GM12878 (cell line): ENCODE measurements around the gene DNAJB2. TPM values are rescaled to one million over a fixed set of nuclear protein-coding genes. Genes with fewer than 3 reads are reported as not detected.

Source experiments
- ATAC-seq: fragments of 200-7000 bp; cut with Tn5 transposase; 3 replicates; pipeline ENCODE4 v1.9.1; 2020; ENCODE audit warnings: mild to moderate bottlenecking, moderate library complexity
- BruUV-seq: library from RNA; stranded (reverse); fragments of 400-500 nt; replicated peaks from 2 replicates; lab custom pipeline; 2021; lab: Mats Ljungman, UMichigan
- CTCF ChIA-PET: fragments of 300-600 bp; sonication (Branson Sonifier 250); formaldehyde crosslinking; extraction: SDS; loops from one replicate; lab custom pipeline; 2021; ENCODE audit warnings: inconsistent platforms; lab: Yijun Ruan, JAX
- POLR2A ChIA-PET: fragments of 350-600 bp; formaldehyde crosslinking; extraction: SDS; loops from one replicate; lab custom pipeline; 2021; ENCODE audit warnings: inconsistent platforms; lab: Charles Lee
- RAD21 ChIA-PET: fragments of 300-600 bp; sonication (Branson Sonifier 250); formaldehyde crosslinking; loops from one replicate; lab custom pipeline; 2023; ENCODE audit warnings: antibody characterized with exemption; ENCODE audit not compliant: unreplicated experiment; lab: Charles Lee
- SMC1A ChIA-PET: fragments of 300-600 bp; sonication (Branson Sonifier 250); formaldehyde crosslinking; loops from one replicate; lab custom pipeline; 2023; ENCODE audit not compliant: unreplicated experiment, uncharacterized antibody; lab: Charles Lee
- DNase-seq: peaks from one replicate; pipeline ENCODE4 v3.0.0-alpha.2; 2011; ENCODE audit warnings: low read depth, low spot score
- FAIRE-seq: peaks from 3 replicates; lab custom pipeline; 2011; peaks lifted over from hg19 to GRCh38; lab: Jason Lieb, UNC
- H2AFZ ChIP-seq: 2 replicates; pipeline ENCODE4 v1.6.0; 2011; ENCODE audit warnings: low read depth, low read length, control low read depth; ENCODE audit not compliant: control insufficient read depth
- H3K27ac ChIP-seq: 2 replicates; pipeline ENCODE4 v1.5.1; 2011; ENCODE audit warnings: control low read depth; ENCODE audit not compliant: control insufficient read depth, insufficient read depth
- H3K27me3 ChIP-seq, 2 experiments: replicated peaks in 1 of 2; 2 replicates each; pipeline versions ENCODE4 v1.6.0 to v1.6.1; 2011; ENCODE audit warnings: low read length in 1 of 2; ENCODE audit not compliant: control insufficient read depth in 2 of 2, insufficient read depth in 2 of 2
- H3K36me3 ChIP-seq, 2 experiments: 2 replicates each; pipeline ENCODE4 v1.5.1; 2011; ENCODE audit warnings: low read length in 1 of 2; ENCODE audit not compliant: control insufficient read depth in 2 of 2, insufficient read depth in 2 of 2
- H3K4me1 ChIP-seq: 2 replicates; pipeline ENCODE4 v1.6.1; 2011; ENCODE audit warnings: mild to moderate bottlenecking, low read length, moderate library complexity, mixed read lengths; ENCODE audit not compliant: control insufficient read depth, insufficient read depth
- H3K4me2 ChIP-seq: 2 replicates; pipeline ENCODE4 v1.6.0; 2011; ENCODE audit warnings: control low read depth; ENCODE audit not compliant: control insufficient read depth, insufficient read depth
- H3K4me3 ChIP-seq: fragments of 200-600 bp; sonication (generic); 2 replicates; pipeline ENCODE4 v1.5.1; 2016
- H3K79me2 ChIP-seq: 2 replicates; pipeline ENCODE4 v1.6.0; 2011; ENCODE audit warnings: low read length; ENCODE audit not compliant: control insufficient read depth, insufficient read depth
- H3K9ac ChIP-seq: 2 replicates; pipeline ENCODE4 v1.8.0; 2011; ENCODE audit warnings: low read length, control low read depth, mixed read lengths; ENCODE audit not compliant: control insufficient read depth, insufficient read depth
- H3K9me3 ChIP-seq: replicated peaks from 3 replicates; pipeline ENCODE4 v1.5.1; 2011; ENCODE audit warnings: mild to moderate bottlenecking, low read length; ENCODE audit not compliant: control insufficient read depth, insufficient read depth
- H4K20me1 ChIP-seq: 2 replicates; pipeline ENCODE4 v1.6.0; 2011; ENCODE audit not compliant: control insufficient read depth, insufficient read depth
- ATF2 ChIP-seq: IDR thresholded peaks from 2 replicates; pipeline ENCODE4 v1.6.1; 2012; ENCODE audit warnings: low read length, inconsistent platforms
- BRCA1 ChIP-seq: IDR thresholded peaks from 2 replicates; pipeline ENCODE4 v1.6.1; 2011; ENCODE audit warnings: low read depth, low read length, improper control_type of control experiment
- CREM ChIP-seq: IDR thresholded peaks from 2 replicates; pipeline ENCODE4 v1.6.1; 2014; ENCODE audit warnings: antibody characterized with exemption, low read depth
- HCFC1 ChIP-seq: fragments of 150-350 bp; IDR thresholded peaks from 2 replicates; pipeline ENCODE4 v1.6.1; 2014; ENCODE audit warnings: low read length
- IRF3 ChIP-seq: fragments of 450-650 bp; IDR thresholded peaks from 2 replicates; pipeline ENCODE4 v1.6.1; 2014; ENCODE audit warnings: mild to moderate bottlenecking
- KDM1A ChIP-seq: fragments of 200-600 bp; sonication (generic); IDR thresholded peaks from 2 replicates; pipeline ENCODE4 v1.6.1; 2016; ENCODE audit warnings: borderline replicate concordance
- NR2C2 ChIP-seq: IDR thresholded peaks from 2 replicates; pipeline ENCODE4 v1.6.1; 2011; ENCODE audit warnings: borderline replicate concordance, low read depth; ENCODE audit not compliant: control insufficient read depth, insufficient read length
- POLR2A ChIP-seq: IDR thresholded peaks from 2 replicates; pipeline ENCODE4 v1.6.1; 2011; ENCODE audit warnings: low read depth, mild to moderate bottlenecking, low read length
- TBL1XR1 ChIP-seq: IDR thresholded peaks from 2 replicates; pipeline ENCODE4 v1.6.1; 2012; ENCODE audit warnings: low read depth, low read length, improper control_type of control experiment
- ZNF207 ChIP-seq: fragments of 450-650 bp; IDR thresholded peaks from 2 replicates; pipeline ENCODE4 v1.6.1; 2014; ENCODE audit warnings: antibody characterized with exemption, mild to moderate bottlenecking, borderline replicate concordance
- WGBS: methylation state at CpG from one replicate; pipeline ENCODE4 v1.1.6; 2016; ENCODE audit warnings: low lambda C conversion rate; ENCODE audit not compliant: insufficient replicate concordance, insufficient coverage; ENCODE audit errors: missing lambda C conversion rate; 5-methylcytosine and 5-hydroxymethylcytosine counted together
- in situ Hi-C: fragments of 300-500 bp; cut with MboI; formaldehyde crosslinking; loops from 9 replicates; pipeline ENCODE4 v1.14.3; 2018; ENCODE audit warnings: mixed read lengths
- intact Hi-C: fragments of 100-400 bp; cut with micrococcal nuclease; formaldehyde crosslinking; loops from one replicate; pipeline ENCODE4 v1.14.2; 2022; ENCODE audit not compliant: unreplicated experiment
- polyA plus RNA-seq, 11 experiments: library from polyadenylated mRNA; depleted of rRNA in 4 of 11; unstranded in 6 of 11; stranded (reverse) in 5 of 11; fragments of >200 nt; fragmentation: Nextera tagmentation in 4 of 11; fragmentation: Illumina TruSeq in 1 of 11; extraction: Ambion mirVana in 4 of 11; extraction: Trizol in 1 of 11; gene quantifications; 1 replicate in 1 of 11; 2 replicates in 10 of 11; pipeline versions ENCODE4 v1.2.1 to v1.2.3, GENCODE V29; 2011 to 2016; ENCODE audit warnings: inconsistent platforms in 2 of 11, missing spikeins in 2 of 11, low read depth in 1 of 11
- total RNA-seq, 4 experiments: library from RNA; depleted of rRNA in 3 of 4; stranded (reverse); fragments of >200 nt in 3 of 4; fragmentation: Illumina TruSeq in 1 of 4; extraction: Trizol in 1 of 4; gene quantifications; 2 replicates each; pipeline versions ENCODE4 v1.2.1 to v1.2.3, GENCODE V29; 2013 to 2021

DNAJB2 gene
- total and polyA plus RNA-seq, 10 of the 15 experiments (the other 5 are each of a cell fraction or from before 2014, with no cell fraction given): 0.26 to 36.5 (median 12.5) TPM

- intact Hi-C loops (no loop called here), in situ Hi-C loops (no loop called here)
- ChIA-PET SMC1A (no interaction called here), CTCF (interaction anchor here (0.6 kb wide), 1 partner anchor 9 kb away, joined by 3 read pairs; no protein-coding TSS in a partner anchor), RAD21 (no interaction called here), POLR2A (no interaction called here)
- Histone ChIP-seq H3K4me2 (no peak overlapping the region), H3K36me3 (no peaks in the 10 kb centered on the region), H3K9ac (no peak overlapping the region), H3K4me1 (no peaks in the 10 kb centered on the region), H3K9me3 (no peaks in the 10 kb centered on the region), H3K79me2 (no peaks in the 10 kb centered on the region), H4K20me1 (no peaks in the 10 kb centered on the region), H3K27me3 (peaks cover 0 to 6% of the 10 kb centered on the region in 2 experiments; a peak in 2 of 4 replicates), H3K4me3 (no peak overlapping the region), H2AFZ (no peak overlapping the region), H3K27ac (no peak overlapping the region)
- no TSS peak for BruUV-seq
- DNase-seq (no peak), ATAC-seq (no peak), FAIRE-seq (no peak)
- 19% methylated on average over 4 of the region's 4 CpGs for WGBS
- TF ChIP-seq ATF2 (no peak), TBL1XR1 (no peak), BRCA1 (no peak), CREM (no peak), IRF3 (no peak), ZNF207 (no peak), POLR2A (no peak), HCFC1 (no peak), KDM1A (no peak), NR2C2 (no peak)
Observed at GRCh38 chr2:219323434-219323833, 44.3 kb downstream of the DNAJB2 start.
